ENCODE measurements around the gene SPANXN1.
"Not testable (repeated sequence)": the region's sequence is repeated elsewhere in the genome, so short reads cannot be mapped to it uniquely, and the experiment has no call there.

SPANXN1 gene, protein sequence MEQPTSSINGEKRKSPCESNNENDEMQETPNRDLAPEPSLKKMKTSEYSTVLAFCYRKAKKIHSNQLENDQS

DNA sequence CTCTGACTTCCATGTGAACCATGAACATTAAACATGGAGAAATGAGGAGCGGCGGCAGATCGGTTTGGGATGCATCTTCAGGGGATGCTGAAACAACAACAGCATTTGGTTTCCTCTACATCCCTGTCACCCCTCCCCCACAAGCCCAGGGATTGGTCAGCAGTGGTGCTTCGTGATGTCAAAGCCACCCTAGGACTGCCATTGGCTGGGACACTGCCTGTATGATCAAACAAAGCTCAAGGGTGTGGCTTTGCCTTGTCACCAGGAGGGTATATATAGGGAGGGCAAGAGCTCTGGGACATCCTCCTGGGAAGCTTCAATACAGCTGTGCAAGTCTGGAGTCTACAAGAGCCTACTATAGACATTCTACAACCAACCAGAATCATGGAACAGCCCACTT lies at the start of gene SPANXN1:
SPANXN1 (plus strand) TSS at position 301 of the 400 bp plus-strand sequence; CDS start at position 385, 84 bp downstream.
- DNase-seq = not testable (repeated sequence)

DNA sequence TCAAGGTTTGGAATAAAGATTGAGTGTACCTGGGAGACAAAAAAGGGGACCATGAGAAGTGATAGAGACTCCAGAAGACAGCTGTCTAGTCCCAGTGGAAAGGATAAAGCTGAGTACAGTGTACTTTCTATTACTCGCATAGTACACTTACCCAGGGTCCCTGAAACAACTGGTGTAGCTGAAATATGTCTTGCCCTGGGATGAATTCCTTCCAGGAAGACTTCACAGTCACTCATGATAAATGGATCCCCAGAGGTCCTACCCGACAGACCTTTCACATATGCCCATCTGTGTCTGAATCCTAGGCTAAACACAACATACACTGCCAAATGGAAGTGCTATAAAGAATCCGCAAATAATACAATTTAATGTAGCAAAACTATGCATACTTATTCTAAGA lies 48.2 kb upstream of the SPANXN1 start:
- DNase-seq = no peak

DNA sequence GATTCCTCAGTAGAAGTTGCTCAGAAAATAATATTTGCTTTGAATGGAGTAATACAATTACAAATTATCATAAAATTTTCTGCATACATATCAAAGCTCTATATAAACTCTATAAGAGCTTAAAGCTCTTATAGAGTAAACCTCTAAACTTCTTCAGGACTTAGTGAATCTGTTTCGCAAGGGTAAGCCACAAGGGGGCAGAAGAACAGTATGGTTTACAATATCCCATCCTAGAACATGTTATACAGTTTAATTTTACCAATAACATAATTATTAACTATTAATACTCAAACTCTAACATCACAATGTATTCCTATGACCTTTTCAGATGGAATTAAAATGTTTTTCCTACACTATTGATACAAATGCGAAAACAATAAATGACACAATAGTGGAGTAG lies 33.8 kb upstream of the SPANXN1 start:
- peak; percentile 2 for DNase-seq

DNA sequence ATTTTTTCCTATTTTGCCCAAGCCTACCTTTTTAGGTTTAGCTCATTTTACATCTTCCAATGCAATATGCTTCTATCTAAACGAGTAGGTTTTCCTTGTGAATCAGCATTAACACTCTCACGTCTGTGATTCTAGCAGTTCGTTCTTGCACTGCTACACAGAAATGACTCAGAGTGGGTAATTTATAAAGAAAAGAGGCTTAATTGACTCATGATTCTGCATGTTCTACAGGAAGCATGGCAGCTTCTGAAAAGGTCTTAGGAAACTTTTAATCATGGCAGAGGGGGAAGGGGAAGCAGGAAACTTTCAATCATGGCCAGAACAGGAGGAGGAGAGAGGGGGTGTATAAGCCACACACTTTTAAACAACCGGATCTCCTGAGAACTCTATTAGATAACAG lies 44.9 kb downstream of the SPANXN1 start:
- no peak for DNase-seq

All from activated CD4-positive, alpha-beta T cell treated with anti-CD3 and anti-CD28 coated beads for 48 hours (primary cell).